Stomach (tissue), 4 donors: ENCODE data around the gene RIMBP2.

Source experiments
- CTCF ChIP-seq, 7 experiments: fragments of 450-650 bp in 4 of 7; fragments of 200-600 bp in 3 of 7; sonication (generic) in 3 of 7; IDR thresholded peaks; one replicate each; pipeline ENCODE4 v1.5.1; 2016 to 2019; ENCODE audit warnings: antibody characterized with exemption in 7 of 7, control low read depth in 2 of 7, mild to moderate bottlenecking in 1 of 7
- EP300 ChIP-seq: sonication (generic); formaldehyde crosslinking; IDR thresholded peaks from one replicate; pipeline ENCODE4 v1.6.1; 2017; ENCODE audit warnings: antibody characterized with exemption
- POLR2A ChIP-seq, 4 donors: fragments of 450-650 bp; IDR thresholded peaks; one replicate each; pipeline ENCODE4 v1.6.1; 2016; ENCODE audit warnings: antibody characterized with exemption in 4 of 4, control low read depth in 2 of 4, mild to moderate bottlenecking in 1 of 4, moderate library complexity in 1 of 4

- TF ChIP-seq CTCF (IDR thresholded peaks at IDR 0.05): no peak
- TF ChIP-seq EP300: no peak
- no peak for TF ChIP-seq POLR2A (IDR thresholded peaks at IDR 0.05)
These were observed 358.9 kb downstream of the RIMBP2 start for GRCh38 chr12:130357241-130357640.
